CD4-positive, alpha-beta T cell (primary cell): ENCODE data around the gene CRYGN. TPM values are rescaled to one million over a fixed set of nuclear protein-coding genes. Genes with fewer than 3 reads are reported as not detected.

ENCODE experiments used
- ATAC-seq: fragments of 200-7000 bp; cut with Tn5 transposase; one replicate; pipeline ENCODE4 v1.10.0; 2022; ENCODE audit warnings: mild to moderate bottlenecking; ENCODE audit not compliant: poor library complexity
- CTCF ChIA-PET: fragments of 350-600 bp; sonication (Branson Sonifier 250); formaldehyde crosslinking; loops from one replicate; lab custom pipeline; 2021; ENCODE audit warnings: antibody characterized with exemption, inconsistent platforms; lab: Charles Lee
- POLR2A ChIA-PET: fragments of 350-600 bp; sonication (Branson Sonifier 250); formaldehyde crosslinking; loops from one replicate; lab custom pipeline; 2021; ENCODE audit warnings: antibody characterized with exemption, inconsistent platforms; lab: Charles Lee
- DNase-seq, 14 experiments: peaks; one replicate each; pipeline ENCODE4 v3.0.0-alpha.2; 2013 to 2020; ENCODE audit warnings: mixed read lengths in 2 of 14
- H3K27ac ChIP-seq, 2 donors: one replicate each; pipeline versions ENCODE4 v1.5.1 to v1.7.0; 2013; ENCODE audit warnings: low read length in 2 of 2, low read depth in 1 of 2, mild to moderate bottlenecking in 1 of 2
- H3K27me3 ChIP-seq, 2 experiments: 1 replicate in 1 of 2; 2 replicates in 1 of 2; pipeline versions ENCODE4 v1.6.1 to v1.7.0; 2013; ENCODE audit warnings: low read length in 2 of 2, control low read depth in 1 of 2, mild to moderate bottlenecking in 1 of 2, moderate library complexity in 1 of 2; ENCODE audit not compliant: insufficient read depth in 2 of 2, control insufficient read depth in 1 of 2
- H3K36me3 ChIP-seq: one replicate; pipeline ENCODE4 v1.6.1; 2013; ENCODE audit warnings: low read length, control low read depth; ENCODE audit not compliant: insufficient read depth
- H3K4me1 ChIP-seq: one replicate; pipeline ENCODE4 v1.6.1; 2013; ENCODE audit warnings: low read length, control low read depth; ENCODE audit not compliant: insufficient read depth
- H3K4me3 ChIP-seq: one replicate; pipeline ENCODE4 v1.5.1; 2013; ENCODE audit warnings: mild to moderate bottlenecking, low read length, moderate library complexity
- H3K9me3 ChIP-seq, 2 experiments: 1 replicate in 1 of 2; 2 replicates in 1 of 2; pipeline versions ENCODE4 v1.6.1 to v1.7.0; 2013; ENCODE audit warnings: low read length in 2 of 2, mild to moderate bottlenecking in 2 of 2, control low read depth in 1 of 2, moderate library complexity in 1 of 2; ENCODE audit not compliant: control insufficient read depth in 1 of 2, insufficient read depth in 1 of 2
- H3K27ac Mint-ChIP-seq: one replicate; pipeline ENCODE4 v1.8.0; 2020; ENCODE audit warnings: mixed read lengths
- H3K27me3 Mint-ChIP-seq: one replicate; pipeline ENCODE4 v1.8.0; 2021; ENCODE audit warnings: mixed read lengths
- H3K36me3 Mint-ChIP-seq: one replicate; pipeline ENCODE4 v1.8.0; 2021; ENCODE audit warnings: low read depth, mixed read lengths
- H3K4me1 Mint-ChIP-seq: one replicate; pipeline ENCODE4 v1.8.0; 2021; ENCODE audit warnings: low read depth, mixed read lengths
- H3K4me3 Mint-ChIP-seq: one replicate; pipeline ENCODE4 v1.8.0; 2020; ENCODE audit warnings: mild to moderate bottlenecking, mixed read lengths
- H3K9me3 Mint-ChIP-seq: one replicate; pipeline ENCODE4 v1.8.0; 2020; ENCODE audit warnings: mixed read lengths
- CTCF ChIP-seq: fragments of 200-600 bp; IDR thresholded peaks from one replicate; pipeline ENCODE4 v1.8.0; 2022; ENCODE audit warnings: antibody characterized with exemption, mild to moderate bottlenecking
- intact Hi-C, 2 experiments: fragments of 100-400 bp; cut with DNase I in 1 of 2; cut with micrococcal nuclease in 1 of 2; formaldehyde crosslinking; loops; one replicate each; pipeline versions ENCODE4 v1.15.1 to v1.9.0; 2023 to 2025; cut with DNase I, micrococcal nuclease
- total RNA-seq, 174 experiments: library from RNA in 2 of 174; stranded (reverse) in 2 of 174; gene quantifications; one replicate each; pipeline ENCODE4 v1.2.3 and lab custom pipeline; 2021 to 2026

Gene CRYGN
- total RNA-seq, 2 experiments from 2014 or later: 0.14 TPM; not detected in 1

GRCh38 chr7:151406886-151407583, 32.9 kb downstream of the CRYGN start:
- Histone ChIP-seq H3K4me1 (peaks cover 61% of the 10 kb centered on the region), H3K27me3 (peaks cover 22 to 23% of the 10 kb centered on the region in 2 experiments), H3K9me3 (peaks cover 0 to 23% of the 10 kb centered on the region in 2 experiments), H3K27ac (no peak overlapping the region), H3K4me3 (no peak overlapping the region), H3K36me3 (no peaks in the 10 kb centered on the region)
- ChIA-PET CTCF (no interaction called here), POLR2A (no interaction called here)
- Mint-ChIP-seq H3K27me3 (peaks cover 28% of the 10 kb centered on the region), H3K9me3 (no peaks in the 10 kb centered on the region), H3K36me3 (peaks cover 4% of the 10 kb centered on the region), H3K27ac (peak overlapping the region; percentile 51), H3K4me3 (no peak overlapping the region), H3K4me1 (peaks cover 18% of the 10 kb centered on the region)
- TF ChIP-seq CTCF: no peak
- DNase-seq (no peak), ATAC-seq (no peak)
- intact Hi-C loops: loop anchor here in 1 of 2 experiments (2.0 to 5.0 kb wide), 2 partner anchors 16 to 40 kb away; no protein-coding TSS in a partner anchor

GRCh38 chr7:151406051-151406875, 33.7 kb downstream of the CRYGN start:
- Histone ChIP-seq H3K9me3 (peaks cover 0 to 15% of the 10 kb centered on the region in 2 experiments), H3K27ac (no peak overlapping the region), H3K4me1 (peaks cover 54% of the 10 kb centered on the region), H3K4me3 (no peak overlapping the region), H3K36me3 (no peaks in the 10 kb centered on the region), H3K27me3 (peaks cover 18 to 19% of the 10 kb centered on the region in 2 experiments)
- intact Hi-C loops: loop anchor here in 1 of 2 experiments (2.0 to 5.0 kb wide), 2 partner anchors 17 to 39 kb away; no protein-coding TSS in a partner anchor
- Mint-ChIP-seq H3K4me1 (peaks cover 16% of the 10 kb centered on the region), H3K36me3 (peaks cover 4% of the 10 kb centered on the region), H3K9me3 (no peaks in the 10 kb centered on the region), H3K4me3 (no peak overlapping the region), H3K27me3 (peaks cover 20% of the 10 kb centered on the region), H3K27ac (peak overlapping the region; percentile 51)
- ChIA-PET CTCF (interaction anchor here (0.8 kb wide), 1 partner anchor 43 kb away, joined by 3 read pairs; no protein-coding TSS in a partner anchor), POLR2A (no interaction called here)
- ATAC-seq (no peak), DNase-seq (no peak)
- no peak for TF ChIP-seq CTCF

GRCh38 chr7:151405588-151405987, 34.4 kb downstream of the CRYGN start:
- no peak overlapping the region for H3K4me3 Mint-ChIP-seq
- H3K27me3 Mint-ChIP-seq: peaks cover 13% of the 10 kb centered on the region
- TF ChIP-seq CTCF: no peak
- intact Hi-C loops: loop anchor here in 1 of 2 experiments (5.0 kb wide), 1 partner anchor 38 kb away; no protein-coding TSS in a partner anchor
- POLR2A ChIA-PET: no interaction called here
- no peak overlapping the region for H3K27ac Mint-ChIP-seq
- H3K9me3 ChIP-seq: peaks cover 0 to 9% of the 10 kb centered on the region in 2 experiments
- H3K4me1 ChIP-seq: peaks cover 52% of the 10 kb centered on the region
- H3K27me3 ChIP-seq: peaks cover 12 to 13% of the 10 kb centered on the region in 2 experiments
- peaks cover 9% of the 10 kb centered on the region for H3K4me1 Mint-ChIP-seq
- no peaks in the 10 kb centered on the region for H3K36me3 ChIP-seq
- H3K9me3 Mint-ChIP-seq: no peaks in the 10 kb centered on the region
- CTCF ChIA-PET: interaction anchor here (0.8 kb wide), 1 partner anchor 43 kb away, joined by 3 read pairs; no protein-coding TSS in a partner anchor
- peaks cover 4% of the 10 kb centered on the region for H3K36me3 Mint-ChIP-seq
- H3K4me3 ChIP-seq: no peak overlapping the region
- no peak overlapping the region for H3K27ac ChIP-seq
- no peak for DNase-seq
- ATAC-seq: no peak
